Activated naive CD8-positive, alpha-beta T cell (primary cell): ENCODE measurements around the gene OLFML2B.
"Not testable (repeated sequence)": the region's sequence is repeated elsewhere in the genome, so short reads cannot be mapped to it uniquely, and the experiment has no call there.

ENCODE experiments used
- H3K27ac Mint-ChIP-seq: one replicate; pipeline ENCODE4 v1.8.0; 2021; ENCODE audit warnings: mixed read lengths
- H3K27me3 Mint-ChIP-seq: one replicate; pipeline ENCODE4 v1.8.0; 2021; ENCODE audit warnings: mixed read lengths
- H3K36me3 Mint-ChIP-seq: one replicate; pipeline ENCODE4 v1.8.0; 2021; ENCODE audit warnings: mixed read lengths
- H3K4me1 Mint-ChIP-seq: one replicate; pipeline ENCODE4 v1.8.0; 2021; ENCODE audit warnings: low read depth, mixed read lengths
- H3K4me3 Mint-ChIP-seq: one replicate; pipeline ENCODE4 v1.8.0; 2021; ENCODE audit warnings: mild to moderate bottlenecking, mixed read lengths
- H3K9me3 Mint-ChIP-seq: one replicate; pipeline ENCODE4 v1.8.0; 2021; ENCODE audit warnings: low read depth, mixed read lengths

OLFML2B gene

DNA sequence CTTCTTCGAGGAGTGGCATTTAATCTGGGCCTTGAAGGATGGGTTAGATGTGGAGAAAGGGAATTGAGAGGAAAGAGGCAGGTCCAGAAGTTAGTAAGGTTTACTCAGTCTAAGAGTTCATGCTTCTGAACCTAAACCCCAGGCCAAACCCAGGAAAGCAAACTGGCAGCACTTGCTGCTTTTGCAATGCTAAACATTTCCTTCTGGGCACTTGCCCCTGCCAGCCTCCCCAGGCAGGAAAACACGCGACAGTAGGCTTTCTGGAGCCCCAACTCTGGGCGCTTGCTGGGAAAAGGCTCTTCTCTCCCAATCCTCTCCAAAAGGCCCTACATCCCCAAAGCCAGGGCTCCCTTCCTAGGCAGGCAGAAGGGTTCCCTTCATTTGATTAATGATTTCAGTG is 2.5 kb downstream of the OLFML2B start:
- no peaks in the 10 kb centered on the region for H3K9me3 Mint-ChIP-seq
- H3K36me3 Mint-ChIP-seq, result no peaks in the 10 kb centered on the region
- peaks cover 9% of the 10 kb centered on the region for H3K4me1 Mint-ChIP-seq
- H3K4me3 Mint-ChIP-seq, result no peak overlapping the region
- H3K27me3 Mint-ChIP-seq, result peaks cover 7% of the 10 kb centered on the region
- no peak overlapping the region for H3K27ac Mint-ChIP-seq

DNA sequence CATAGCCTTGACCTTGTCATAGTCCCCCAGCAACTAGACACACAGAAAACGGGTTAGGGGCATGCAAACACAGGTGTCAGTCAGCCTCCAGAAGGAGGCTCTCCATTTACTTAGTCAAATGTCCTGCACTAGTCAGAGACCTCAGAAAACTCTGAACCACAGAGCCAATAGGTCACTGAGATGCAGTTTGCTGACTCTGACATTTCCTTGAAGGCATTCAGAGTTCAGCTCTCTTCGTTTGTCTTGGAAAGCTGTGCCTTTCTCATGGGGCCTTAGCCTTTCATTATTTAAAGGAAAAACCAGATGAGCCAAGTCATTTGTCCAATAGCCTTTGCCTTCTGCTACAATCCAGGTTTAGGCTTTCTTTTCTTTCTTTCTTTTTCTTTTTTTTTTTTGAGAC is 3.5 kb downstream of the OLFML2B start:
- Mint-ChIP-seq H3K36me3 (no peaks in the 10 kb centered on the region), H3K27me3 (peaks cover 2% of the 10 kb centered on the region), H3K9me3 (no peaks in the 10 kb centered on the region), H3K27ac (no peak overlapping the region), H3K4me3 (no peak overlapping the region), H3K4me1 (peaks cover 9% of the 10 kb centered on the region)

DNA sequence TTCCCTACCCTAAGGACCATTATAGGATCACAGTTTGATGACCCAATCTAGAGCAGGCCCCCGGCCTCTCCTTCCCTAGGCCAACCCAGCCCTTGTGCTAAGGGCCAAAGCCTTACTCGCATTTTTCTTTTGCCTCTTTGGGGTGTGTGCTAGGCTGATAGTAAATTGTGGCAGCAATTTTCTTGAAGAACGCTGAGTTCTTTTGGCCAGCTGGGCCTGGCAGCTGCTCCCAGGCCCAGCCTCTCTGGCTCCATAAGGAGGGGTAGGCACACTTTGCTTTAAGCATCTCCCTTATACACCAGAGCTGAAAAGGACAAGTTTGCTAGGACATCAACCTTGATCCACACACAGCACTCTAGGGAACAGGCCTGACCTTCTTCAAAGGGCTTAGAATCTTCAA is 4.2 kb downstream of the OLFML2B start:
- H3K9me3 Mint-ChIP-seq, result no peaks in the 10 kb centered on the region
- peaks cover 2% of the 10 kb centered on the region for H3K27me3 Mint-ChIP-seq
- no peaks in the 10 kb centered on the region for H3K36me3 Mint-ChIP-seq
- no peak overlapping the region for H3K4me3 Mint-ChIP-seq
- no peak overlapping the region for H3K27ac Mint-ChIP-seq
- H3K4me1 Mint-ChIP-seq, result peaks cover 7% of the 10 kb centered on the region

DNA sequence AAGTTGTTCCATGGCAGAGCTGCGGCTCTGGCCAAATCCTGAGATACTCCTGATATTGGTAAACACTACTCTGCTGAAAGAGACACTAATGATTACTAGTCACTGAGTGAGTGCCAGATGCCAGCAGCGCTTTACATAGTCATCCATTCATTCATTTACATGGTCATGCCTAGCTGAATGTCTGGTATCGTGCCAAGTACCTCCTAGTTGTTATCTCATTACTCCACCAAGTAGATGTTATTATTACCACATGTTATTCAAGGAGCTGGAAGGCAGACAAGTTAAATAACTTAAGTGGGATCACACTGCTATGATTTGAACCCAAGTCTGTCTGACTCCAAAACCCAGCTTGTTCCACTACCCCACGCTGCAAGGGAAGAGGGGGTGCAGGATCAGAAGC is 4.7 kb downstream of the OLFML2B start:
- peaks cover 3% of the 10 kb centered on the region for H3K4me1 Mint-ChIP-seq
- no peak overlapping the region for H3K4me3 Mint-ChIP-seq
- peaks cover 2% of the 10 kb centered on the region for H3K27me3 Mint-ChIP-seq
- no peaks in the 10 kb centered on the region for H3K9me3 Mint-ChIP-seq
- no peaks in the 10 kb centered on the region for H3K36me3 Mint-ChIP-seq
- no peak overlapping the region for H3K27ac Mint-ChIP-seq

DNA sequence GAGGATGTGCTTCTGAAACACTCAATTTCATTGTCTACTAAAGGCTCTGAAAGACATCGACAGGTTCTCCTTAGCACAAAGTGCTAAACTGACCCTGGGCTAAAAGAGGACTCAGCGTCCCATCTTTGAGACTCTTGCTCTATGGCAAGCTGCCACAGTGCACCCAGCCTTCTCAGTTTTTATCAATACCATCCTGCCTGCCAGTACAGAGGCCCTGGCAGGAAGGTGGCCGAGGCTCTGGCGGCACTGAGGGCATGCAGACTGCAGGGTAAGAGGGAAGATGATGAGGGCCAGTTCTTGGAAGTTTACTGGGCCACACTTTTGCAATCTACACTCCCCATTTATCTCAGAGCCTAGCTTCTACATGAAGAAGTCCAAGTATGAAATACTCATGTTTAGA is 5.3 kb downstream of the OLFML2B start:
- Mint-ChIP-seq H3K36me3 (no peaks in the 10 kb centered on the region), H3K27me3 (peaks cover 2% of the 10 kb centered on the region), H3K4me1 (peaks cover 2% of the 10 kb centered on the region), H3K9me3 (no peaks in the 10 kb centered on the region), H3K27ac (no peak overlapping the region), H3K4me3 (no peak overlapping the region)

DNA sequence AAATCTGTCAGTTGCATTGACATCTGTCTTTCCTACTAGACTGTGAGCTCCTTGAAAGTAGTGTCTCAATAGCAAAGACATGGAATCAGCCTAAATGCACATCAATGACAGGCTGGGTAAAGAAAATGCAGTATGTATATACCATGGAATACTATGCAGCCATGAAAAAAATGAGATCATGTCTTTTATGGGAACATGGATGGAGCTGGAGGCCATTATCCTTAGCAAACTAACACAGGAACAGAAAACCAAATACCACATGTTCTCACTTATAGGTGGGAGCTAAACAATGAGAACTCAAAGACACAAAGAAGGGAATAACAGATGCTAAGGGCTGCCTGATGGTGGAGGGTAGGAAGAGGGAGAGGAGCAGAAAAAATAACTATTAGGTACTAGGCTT is 5.9 kb downstream of the OLFML2B start:
- not testable (repeated sequence) for H3K4me3 Mint-ChIP-seq, H3K4me1 Mint-ChIP-seq, H3K9me3 Mint-ChIP-seq, H3K27ac Mint-ChIP-seq, H3K27me3 Mint-ChIP-seq, H3K36me3 Mint-ChIP-seq

DNA sequence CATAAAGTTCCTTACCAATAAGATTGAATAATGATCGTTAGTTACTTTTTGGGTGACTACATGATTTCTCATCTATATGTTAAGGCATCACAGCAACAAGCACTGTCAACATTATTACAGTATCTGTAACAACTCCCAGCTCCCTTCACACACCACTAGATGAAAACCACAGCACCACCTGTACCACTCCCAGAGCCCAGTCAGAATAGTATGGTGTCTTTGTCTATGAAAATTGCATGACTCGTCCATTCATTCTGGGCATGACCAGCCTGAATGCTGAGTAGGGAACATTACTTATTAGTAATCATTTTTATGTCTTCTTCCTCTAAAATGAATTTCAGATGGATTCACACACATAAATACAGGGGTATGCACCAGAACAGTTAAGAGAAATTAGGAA is 7.0 kb downstream of the OLFML2B start:
- Mint-ChIP-seq H3K4me1 (no peaks in the 10 kb centered on the region), H3K4me3 (no peak overlapping the region), H3K27me3 (no peaks in the 10 kb centered on the region), H3K36me3 (peaks cover 3% of the 10 kb centered on the region), H3K27ac (no peak overlapping the region), H3K9me3 (no peaks in the 10 kb centered on the region)

DNA sequence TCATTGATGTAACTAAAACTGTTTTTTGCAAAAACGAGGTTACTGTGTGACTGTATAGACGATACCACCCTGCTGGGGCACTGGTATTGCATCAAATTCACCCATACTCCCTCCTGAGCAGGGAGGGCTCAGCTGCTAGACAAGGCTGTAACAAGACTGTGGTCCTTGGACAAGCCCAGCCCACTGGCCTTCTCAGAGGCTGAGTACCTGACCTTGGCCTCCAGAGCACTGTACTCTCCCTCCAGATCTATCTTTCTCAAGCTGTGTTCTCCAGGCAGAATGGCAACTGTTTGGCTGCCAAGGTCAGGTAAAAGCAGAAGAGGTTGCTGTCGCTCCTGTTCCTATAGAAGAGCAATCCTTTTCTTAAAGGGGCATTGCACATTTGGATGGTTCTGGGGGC is 8.5 kb downstream of the OLFML2B start:
- Mint-ChIP-seq H3K4me3 (no peak overlapping the region), H3K27me3 (no peaks in the 10 kb centered on the region), H3K36me3 (peaks cover 3% of the 10 kb centered on the region), H3K4me1 (no peaks in the 10 kb centered on the region), H3K27ac (no peak overlapping the region), H3K9me3 (no peaks in the 10 kb centered on the region)

DNA sequence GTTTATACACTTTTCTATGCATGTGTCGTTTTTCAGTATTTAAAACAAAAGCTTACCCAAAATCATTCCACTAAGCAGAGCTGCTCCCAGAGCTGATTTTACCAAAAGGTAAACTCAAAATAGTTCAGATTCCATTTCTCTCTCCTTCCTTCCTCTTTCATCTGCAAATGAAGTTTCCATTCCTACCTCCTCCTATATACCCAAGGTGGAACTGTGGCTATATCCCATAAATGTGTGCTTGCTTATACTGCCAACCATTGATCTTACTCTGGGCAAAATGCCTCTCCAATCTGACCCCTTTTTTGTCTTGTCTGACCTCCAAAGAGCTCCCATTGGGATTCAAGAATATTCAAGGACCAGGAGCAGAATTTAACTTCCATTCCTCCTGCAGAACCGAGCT is 9.5 kb downstream of the OLFML2B start:
- Mint-ChIP-seq H3K27me3 (no peaks in the 10 kb centered on the region), H3K9me3 (no peaks in the 10 kb centered on the region), H3K27ac (no peak overlapping the region), H3K4me1 (no peaks in the 10 kb centered on the region), H3K36me3 (peaks cover 3% of the 10 kb centered on the region), H3K4me3 (no peak overlapping the region)

DNA sequence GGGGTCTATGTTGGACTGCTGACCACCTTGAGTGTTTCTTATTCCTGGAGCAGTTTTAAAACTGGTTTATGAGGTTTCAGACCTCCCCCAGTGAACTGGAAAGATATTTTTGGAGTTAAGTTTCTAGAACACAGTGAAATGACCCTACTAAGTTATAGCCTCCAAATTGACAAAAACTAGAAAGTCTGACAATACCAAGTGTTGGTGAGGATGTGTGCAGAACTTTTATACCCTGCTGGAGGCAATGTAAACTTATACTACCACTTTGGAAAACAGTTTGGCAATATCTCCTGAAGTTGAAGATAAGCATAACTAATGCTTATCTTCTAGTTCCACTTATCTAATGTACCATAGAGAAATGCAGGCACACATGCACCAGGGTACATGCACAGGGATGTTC is 10.4 kb downstream of the OLFML2B start:
- H3K9me3 Mint-ChIP-seq, result no peaks in the 10 kb centered on the region
- H3K36me3 Mint-ChIP-seq, result peaks cover 3% of the 10 kb centered on the region
- no peaks in the 10 kb centered on the region for H3K27me3 Mint-ChIP-seq
- H3K4me3 Mint-ChIP-seq, result no peak overlapping the region
- H3K4me1 Mint-ChIP-seq, result no peaks in the 10 kb centered on the region
- no peak overlapping the region for H3K27ac Mint-ChIP-seq

DNA sequence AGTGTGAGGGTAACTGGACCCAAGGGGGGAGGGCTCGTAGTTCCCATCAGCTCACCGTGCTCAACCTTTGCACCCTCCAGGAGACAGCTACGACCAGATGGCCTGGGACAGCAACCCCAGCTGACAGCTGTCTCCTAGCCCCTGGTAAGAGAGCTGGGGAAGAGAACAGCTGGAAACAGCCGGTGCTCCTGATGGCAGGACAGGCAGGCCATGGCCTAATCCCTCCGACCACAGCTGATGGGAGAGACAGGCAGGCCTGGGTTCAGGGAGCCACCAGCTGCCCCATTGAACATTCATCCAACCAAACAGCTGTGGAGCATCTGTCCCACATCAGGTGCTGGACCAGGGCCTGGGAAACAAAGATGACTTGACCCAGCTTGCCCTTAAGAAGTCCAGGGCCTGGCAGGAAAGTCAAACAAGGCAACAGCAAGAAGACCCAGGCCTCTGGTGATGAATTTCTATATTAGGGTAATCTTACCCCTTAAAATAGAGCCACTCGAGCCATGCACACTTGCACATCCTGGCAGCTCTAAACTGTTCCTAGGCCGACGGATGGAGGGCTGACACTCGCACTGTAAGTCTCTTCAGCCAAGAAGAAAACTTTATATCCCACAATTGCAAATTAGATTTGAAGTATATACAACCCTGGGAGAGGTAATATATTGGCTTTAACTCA is 12.2 kb downstream of the OLFML2B start:
- Mint-ChIP-seq H3K4me3 (no peak overlapping the region), H3K36me3 (peaks cover 3% of the 10 kb centered on the region), H3K27ac (no peak overlapping the region), H3K27me3 (no peaks in the 10 kb centered on the region), H3K9me3 (no peaks in the 10 kb centered on the region), H3K4me1 (no peaks in the 10 kb centered on the region)

DNA sequence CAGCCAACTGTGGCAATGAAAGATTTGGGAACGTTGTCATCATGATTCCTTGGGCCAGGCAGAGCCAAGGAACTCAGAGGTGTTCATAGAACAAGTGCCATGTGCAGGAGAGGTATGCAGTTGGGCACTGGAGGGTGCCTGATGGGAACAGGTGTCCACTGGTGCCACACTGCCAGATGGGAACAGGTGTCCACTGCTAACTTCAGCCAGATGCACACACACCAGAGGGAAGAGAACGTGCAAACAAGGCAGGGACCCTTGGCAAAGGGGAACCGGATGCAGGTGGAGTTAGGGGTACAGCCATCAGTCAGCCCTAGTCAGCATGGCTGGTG is 13.5 kb downstream of the OLFML2B start:
- Mint-ChIP-seq H3K27ac (no peak overlapping the region), H3K4me1 (no peaks in the 10 kb centered on the region)

DNA sequence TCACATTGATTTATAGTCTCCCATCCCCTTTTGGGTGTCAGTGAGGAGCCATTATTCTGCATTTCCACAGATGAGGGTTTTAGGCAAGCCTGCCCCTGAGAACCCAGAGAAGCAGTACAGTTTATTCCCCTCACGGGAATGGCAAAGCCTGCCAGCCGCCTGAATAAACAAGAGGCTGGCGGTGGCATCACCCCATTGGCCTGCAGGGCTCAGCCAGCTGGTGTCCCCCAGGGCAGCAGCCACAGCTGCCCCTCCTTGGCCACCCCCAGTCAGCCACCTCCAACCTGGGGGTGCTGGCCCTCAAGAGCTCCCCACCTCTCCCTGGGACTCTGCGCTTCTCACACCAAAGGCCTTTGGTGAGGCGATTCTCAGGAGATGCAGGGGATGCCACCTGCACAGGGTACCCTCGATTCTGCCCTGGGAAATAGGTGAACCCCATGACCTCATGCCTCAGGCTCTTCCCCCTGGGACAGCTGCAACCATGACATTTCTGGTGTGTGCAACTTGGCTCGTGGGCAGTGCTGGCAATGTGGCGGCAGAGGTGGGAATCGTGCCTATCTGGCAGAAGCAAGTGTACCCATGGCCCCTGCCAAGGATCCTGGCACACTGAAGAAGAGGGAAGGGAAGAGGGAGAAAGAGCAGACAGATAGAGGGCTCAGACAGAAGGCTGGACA is 14.0 kb downstream of the OLFML2B start:
- peaks cover 3% of the 10 kb centered on the region for H3K36me3 Mint-ChIP-seq
- H3K9me3 Mint-ChIP-seq, result no peaks in the 10 kb centered on the region
- no peaks in the 10 kb centered on the region for H3K27me3 Mint-ChIP-seq
- peaks cover 4% of the 10 kb centered on the region for H3K4me1 Mint-ChIP-seq
- no peak overlapping the region for H3K27ac Mint-ChIP-seq
- no peak overlapping the region for H3K4me3 Mint-ChIP-seq

More for the DNA sequence above, 13.5 kb downstream of the OLFML2B start:
- no peaks in the 10 kb centered on the region for H3K27me3 Mint-ChIP-seq
- no peaks in the 10 kb centered on the region for H3K9me3 Mint-ChIP-seq
- peaks cover 3% of the 10 kb centered on the region for H3K36me3 Mint-ChIP-seq
- H3K4me3 Mint-ChIP-seq, result no peak overlapping the region

DNA sequence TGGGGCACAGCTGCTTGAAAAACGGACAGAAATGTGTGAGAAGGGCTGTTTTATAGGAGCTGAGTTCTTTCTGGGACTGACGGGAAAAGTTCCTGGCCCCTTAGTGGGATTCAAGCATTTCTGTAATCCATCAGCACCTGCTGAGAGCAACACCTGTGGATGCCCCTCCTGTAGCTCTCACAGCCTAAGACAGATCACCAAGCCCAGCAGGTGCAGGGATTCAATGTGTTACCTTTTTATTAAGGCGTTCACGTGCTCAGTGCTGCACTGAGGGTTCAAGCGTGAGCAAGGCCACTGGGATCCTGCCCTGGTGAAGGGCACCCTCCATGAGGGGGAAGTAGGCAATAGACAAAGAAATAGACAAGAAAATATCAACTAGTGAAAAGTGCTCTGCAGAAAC is 14.9 kb downstream of the OLFML2B start:
- Mint-ChIP-seq H3K36me3 (peaks cover 3% of the 10 kb centered on the region), H3K4me1 (peaks cover 4% of the 10 kb centered on the region), H3K27me3 (no peaks in the 10 kb centered on the region), H3K27ac (no peak overlapping the region), H3K9me3 (no peaks in the 10 kb centered on the region), H3K4me3 (no peak overlapping the region)

DNA sequence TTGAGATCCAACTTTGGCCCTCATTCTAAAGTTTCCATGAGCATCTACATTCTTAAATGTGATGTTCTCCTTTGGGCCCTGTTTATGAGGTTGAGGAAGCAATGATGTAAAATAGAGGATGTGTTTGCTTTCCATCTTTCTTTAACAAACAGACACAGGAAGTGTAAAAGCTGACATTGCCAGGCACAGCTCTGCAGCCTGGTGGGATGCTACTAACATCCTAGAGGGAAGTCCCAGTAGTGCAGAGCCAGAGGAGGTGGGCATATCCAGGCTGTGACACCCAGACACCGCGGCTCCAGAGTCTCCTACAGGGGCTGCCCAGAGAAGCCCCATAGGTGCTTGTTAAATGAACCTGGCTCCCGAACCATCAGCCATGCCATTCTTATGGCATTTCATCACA is 16.2 kb downstream of the OLFML2B start:
- Mint-ChIP-seq H3K4me3 (no peak overlapping the region), H3K27ac (no peak overlapping the region), H3K27me3 (no peaks in the 10 kb centered on the region), H3K36me3 (no peaks in the 10 kb centered on the region), H3K4me1 (peaks cover 4% of the 10 kb centered on the region), H3K9me3 (no peaks in the 10 kb centered on the region)

DNA sequence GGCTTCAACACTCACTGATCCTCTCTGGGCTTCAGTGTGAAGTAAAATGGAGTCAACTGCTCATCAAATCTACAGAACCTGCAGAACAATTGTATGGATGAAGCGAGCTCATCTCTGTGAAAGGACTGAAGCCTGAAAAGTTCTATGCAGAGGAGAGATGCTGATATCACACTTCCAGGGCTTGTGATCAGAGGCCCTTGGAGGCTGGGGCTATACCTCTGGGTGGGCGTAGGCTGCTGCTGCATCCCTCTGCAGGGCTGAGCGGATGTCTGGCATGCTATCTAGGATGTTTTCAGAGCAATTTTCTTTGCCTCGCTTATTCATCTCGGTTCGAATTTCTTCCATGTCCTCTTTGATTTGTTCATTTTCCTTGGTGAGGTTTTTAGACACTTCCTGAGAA is 17.6 kb downstream of the OLFML2B start:
- Mint-ChIP-seq H3K4me1 (peaks cover 4% of the 10 kb centered on the region), H3K4me3 (no peak overlapping the region), H3K9me3 (no peaks in the 10 kb centered on the region), H3K27me3 (no peaks in the 10 kb centered on the region), H3K27ac (no peak overlapping the region), H3K36me3 (no peaks in the 10 kb centered on the region)
